ENCODE data around the gene C1orf226. TPM values are rescaled to one million over a fixed set of nuclear protein-coding genes. Genes with fewer than 3 reads are reported as not detected.

Gene C1orf226
- total and polyA plus RNA-seq, 2 of the 8 experiments (the other 6 are each of a cell fraction or from before 2014, with no cell fraction given), result 8.2 to 18.8 TPM

DNA sequence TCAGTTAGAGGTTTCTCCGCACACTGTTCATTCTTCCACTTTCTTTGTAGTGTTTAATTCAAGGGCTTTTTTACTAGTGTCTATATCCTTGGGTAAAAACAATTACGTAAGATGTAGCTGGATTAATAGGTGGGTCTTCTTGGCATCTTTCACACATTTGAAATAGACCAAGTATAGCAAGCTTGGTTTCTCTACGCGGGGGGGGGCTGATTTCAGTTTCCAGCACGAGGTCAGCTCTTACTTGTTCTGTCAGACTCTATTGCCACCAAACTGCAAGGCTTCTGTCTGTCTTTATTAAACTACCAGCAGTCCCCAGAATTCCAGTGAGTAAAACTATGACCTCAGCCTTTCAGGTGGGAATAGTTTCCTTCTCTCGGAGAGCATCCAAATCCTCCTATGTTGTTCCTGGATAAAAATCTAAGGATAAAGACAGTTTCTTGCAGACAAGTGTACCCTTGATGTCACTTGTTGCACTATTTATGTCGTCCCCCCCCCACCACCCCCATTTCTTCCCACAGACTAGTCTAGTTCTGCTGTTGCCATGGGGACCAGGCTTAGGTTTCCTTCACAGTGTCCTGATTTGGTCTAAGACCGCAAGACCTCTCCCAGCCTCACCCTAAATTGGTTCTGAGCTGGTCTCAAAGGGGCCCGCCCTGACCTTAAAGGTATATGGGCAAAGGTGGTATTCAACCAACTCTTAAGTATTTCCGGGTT lies 21.8 kb upstream of the C1orf226 start:
- H2BK12ac ChIP-seq (ENCODE audit: low read depth, low read length), result no peak overlapping the region
- no peak overlapping the region for H2BK20ac ChIP-seq (ENCODE audit: low read length)
- no peak overlapping the region for H3K4ac ChIP-seq (replicated peaks; ENCODE audit: insufficient read length, low read depth, low read length)
- H3K18ac ChIP-seq (ENCODE audit: extremely low read depth, low read length), result no peak overlapping the region
- POLR2A ChIA-PET (ENCODE audit: partially characterized antibody), result interaction anchor here (1.2 kb wide), 1 partner anchor 26 kb away, joined by 3 read pairs; no protein-coding TSS in a partner anchor
- H2BK5ac ChIP-seq (ENCODE audit: low read depth, low read length), result no peak overlapping the region
- H3K4me2 ChIP-seq (ENCODE audit: insufficient read depth in 1 of 2, low read depth in 2 of 2, low read length in 2 of 2), result no peak overlapping the region
- H3K14ac ChIP-seq (ENCODE audit: insufficient read length), result no peak overlapping the region
- no peak overlapping the region for H4K91ac ChIP-seq (replicated peaks; ENCODE audit: insufficient read length, low read length)
- FAIRE-seq (no peak), DNase-seq (ENCODE audit: low read depth in 1 of 2, low spot score in 2 of 2) (no peak)
- H4K8ac ChIP-seq (ENCODE audit: extremely low read depth, insufficient read depth, low read length), result no peak overlapping the region
- 85% methylated on average over 10 of the region's 10 CpGs; no CpG with 5 or more reads in 1 of the 2 experiments for WGBS, 2 experiments (ENCODE audit: extremely low coverage in 1 of 2, insufficient coverage in 1 of 2, insufficient read length in 1 of 2, insufficient replicate concordance in 2 of 2, low coverage in 1 of 2, low lambda C conversion rate in 2 of 2, missing lambda C conversion rate in 1 of 2)
- no peaks in the 10 kb centered on the region for H3K27me3 ChIP-seq (replicated peaks in 1 of 4; ENCODE audit: control insufficient read depth in 3 of 4, extremely low read depth in 1 of 4, insufficient read depth in 3 of 4, low read length in 3 of 4)
- no peak overlapping the region for H3K4me3 ChIP-seq (ENCODE audit: extremely low read depth in 1 of 4, insufficient read depth in 2 of 4, low read depth in 3 of 4, low read length in 4 of 4)
- no peaks in the 10 kb centered on the region for H3K4me1 ChIP-seq (replicated peaks in 1 of 4; ENCODE audit: control insufficient read depth in 3 of 4, insufficient read depth in 4 of 4, low read length in 3 of 4)
- no peak overlapping the region for H3K23ac ChIP-seq (ENCODE audit: insufficient read length)
- H3K9ac ChIP-seq (replicated peaks in 1 of 4; ENCODE audit: extremely low read depth in 1 of 4, low read depth in 3 of 4, low read length in 3 of 4), result no peak overlapping the region
- no peaks in the 10 kb centered on the region for H4K20me1 ChIP-seq (replicated peaks in 1 of 2; ENCODE audit: control insufficient read depth in 1 of 2, insufficient read depth in 2 of 2, low read length in 2 of 2)
- H3K27ac ChIP-seq (ENCODE audit: low read depth, low read length), result no peak overlapping the region
- H3K9me3 ChIP-seq (ENCODE audit: insufficient read depth in 2 of 2, low read depth in 1 of 2, low read length in 1 of 2), result no peaks in the 10 kb centered on the region
- no peak overlapping the region for H2AK5ac ChIP-seq (ENCODE audit: low read depth, low read length)
- no peaks in the 10 kb centered on the region for H3K36me3 ChIP-seq (ENCODE audit: control insufficient read depth in 2 of 4, insufficient read depth in 4 of 4, low read length in 3 of 4)
- H3K23me2 ChIP-seq (ENCODE audit: low read depth, low read length), result no peaks in the 10 kb centered on the region
- no peak overlapping the region for H4K5ac ChIP-seq (ENCODE audit: insufficient read length, low read depth, low read length)
- no peaks in the 10 kb centered on the region for H3K79me2 ChIP-seq (ENCODE audit: control insufficient read depth in 1 of 2, insufficient read depth in 2 of 2, low read length in 2 of 2)
- no peak overlapping the region for H2BK15ac ChIP-seq (ENCODE audit: low read length)
- CTCF ChIA-PET (ENCODE audit: partially characterized antibody), result interaction anchor here (0.8 to 1.5 kb wide), 5 partner anchors 9 to 304 kb away, joined by 4 to 10 read pairs (median 4); no protein-coding TSS in a partner anchor
- no peak overlapping the region for H3K56ac ChIP-seq (replicated peaks; ENCODE audit: insufficient read length, low read depth, low read length)
- no peaks in the 10 kb centered on the region for H3K79me1 ChIP-seq (ENCODE audit: low read depth, low read length)
- no peak overlapping the region for H2BK120ac ChIP-seq (replicated peaks; ENCODE audit: low read depth, low read length)
- no peak overlapping the region for H2AFZ ChIP-seq (ENCODE audit: low read length)
- no peak for TF ChIP-seq CHD1 (IDR thresholded peaks at IDR 0.05; ENCODE audit: low read depth, low read length)
- no peak for TF ChIP-seq RAD21 (IDR thresholded peaks at IDR 0.05 in 1 of 2, conservative IDR thresholded peaks at IDR 0.05 in 1 of 2; ENCODE audit: low read depth in 2 of 2, low read length in 2 of 2)
- no peak for TF ChIP-seq RXRA (IDR thresholded peaks at IDR 0.05; ENCODE audit: insufficient read depth, low read depth, low read length)
- TF ChIP-seq CEBPB (IDR thresholded peaks at IDR 0.05; ENCODE audit: low read depth, low read length), result no peak
- TF ChIP-seq EZH2 (IDR thresholded peaks at IDR 0.05; ENCODE audit: low read depth, low read length, severe bottlenecking), result no peak
- no peak for TF ChIP-seq KDM1A (IDR thresholded peaks at IDR 0.05; ENCODE audit: borderline replicate concordance, low read length)
- no peak for TF ChIP-seq TAF7 (optimal IDR thresholded peaks at IDR 0.05; ENCODE audit: borderline replicate concordance, low read depth, low read length)
- TF ChIP-seq SAP30 (IDR thresholded peaks at IDR 0.05; ENCODE audit: insufficient read depth, insufficient replicate concordance, low read length), result no peak
- TF ChIP-seq TCF12 (IDR thresholded peaks at IDR 0.05; ENCODE audit: low read depth, low read length), result no peak
- no peak for TF ChIP-seq CHD2 (IDR thresholded peaks at IDR 0.05; ENCODE audit: low read length)
- TF ChIP-seq PHF8 (conservative IDR thresholded peaks at IDR 0.05; ENCODE audit: low read depth, low read length), result no peak
- TF ChIP-seq TAF1 (IDR thresholded peaks at IDR 0.05; ENCODE audit: low read depth, low read length), result no peak
- TF ChIP-seq EGR1 (IDR thresholded peaks at IDR 0.05; ENCODE audit: borderline replicate concordance, low read depth, low read length), result no peak

Data from H1 (cell line).